ENCODE measurements around the gene IFT80.

The IFT80 gene

GRCh38 chr3:160218136-160218535 is 180.9 kb downstream of the IFT80 start:
- Histone ChIP-seq H3K27me3 (no peaks in the 10 kb centered on the region), H3K36me3 (no peaks in the 10 kb centered on the region), H3K4me1 (no peaks in the 10 kb centered on the region), H3K27ac (no peak overlapping the region), H3K4me3 (no peak overlapping the region), H3K9me3 (no peaks in the 10 kb centered on the region)
- intact Hi-C loops (cut with DNase I; ENCODE audit: low total_unique reads): no loop called here
- no peak for TF ChIP-seq CTCF (IDR thresholded peaks at IDR 0.05)
- DNase-seq: no peak

GRCh38 chr3:160217675-160218074 is 181.3 kb downstream of the IFT80 start:
- Histone ChIP-seq H3K9me3 (no peaks in the 10 kb centered on the region), H3K4me1 (no peaks in the 10 kb centered on the region), H3K4me3 (no peak overlapping the region), H3K27me3 (no peaks in the 10 kb centered on the region), H3K36me3 (no peaks in the 10 kb centered on the region), H3K27ac (no peak overlapping the region)
- DNase-seq: no peak
- no peak for TF ChIP-seq CTCF (IDR thresholded peaks at IDR 0.05)
- intact Hi-C loops (cut with DNase I; ENCODE audit: low total_unique reads): no loop called here

GRCh38 chr3:160213191-160213590 is 185.8 kb downstream of the IFT80 start:
- no peaks in the 10 kb centered on the region for H3K9me3 ChIP-seq
- intact Hi-C loops (cut with DNase I; ENCODE audit: low total_unique reads): no loop called here
- no peaks in the 10 kb centered on the region for H3K27me3 ChIP-seq
- H3K4me1 ChIP-seq: no peaks in the 10 kb centered on the region
- H3K36me3 ChIP-seq: no peaks in the 10 kb centered on the region
- H3K27ac ChIP-seq: no peak overlapping the region
- TF ChIP-seq CTCF (IDR thresholded peaks at IDR 0.05): no peak
- DNase-seq: no peak
- H3K4me3 ChIP-seq: no peak overlapping the region

GRCh38 chr3:160210799-160211221 is 188.2 kb downstream of the IFT80 start:
- no peak overlapping the region for H3K4me3 ChIP-seq
- no peak for TF ChIP-seq CTCF (IDR thresholded peaks at IDR 0.05)
- H3K27ac ChIP-seq: no peak overlapping the region
- H3K9me3 ChIP-seq: no peaks in the 10 kb centered on the region
- intact Hi-C loops (cut with DNase I; ENCODE audit: low total_unique reads): no loop called here
- no peak for DNase-seq
- H3K27me3 ChIP-seq: no peaks in the 10 kb centered on the region
- no peaks in the 10 kb centered on the region for H3K4me1 ChIP-seq
- H3K36me3 ChIP-seq: no peaks in the 10 kb centered on the region

- H3K27me3 ChIP-seq: no peaks in the 10 kb centered on the region
- intact Hi-C loops (cut with DNase I; ENCODE audit: low total_unique reads): no loop called here
- H3K36me3 ChIP-seq: no peaks in the 10 kb centered on the region
- no peak for DNase-seq
- no peak overlapping the region for H3K4me3 ChIP-seq
- H3K9me3 ChIP-seq: no peaks in the 10 kb centered on the region
- no peaks in the 10 kb centered on the region for H3K4me1 ChIP-seq
- no peak for TF ChIP-seq CTCF (IDR thresholded peaks at IDR 0.05)
- H3K27ac ChIP-seq: no peak overlapping the region
These were observed 188.7 kb downstream of the IFT80 start for GRCh38 chr3:160210341-160210740.
